Natural killer cell treated with Interleukin-12 subunit alpha and Interleukin-12 subunit beta and Interleukin-15 and Interleukin-18, amount 100 ng/mL, for 72 hours (primary cell): ENCODE measurements around the gene GPATCH8. TPM values are rescaled to one million over a fixed set of nuclear protein-coding genes. Genes with fewer than 3 reads are reported as not detected.

Source experiments
- ATAC-seq, 2 donors: fragments of 150-1000 bp; cut with Tn5 transposase in 1 of 2; sonication (Bioruptor Pico), chemical (Tn5 transposase) in 1 of 2; 2 replicates each; pipeline ENCODE4 v1.10.0; 2021
- DNase-seq: peaks from one replicate; pipeline ENCODE4 v3.0.0; 2022; ENCODE audit warnings: low spot score
- H3K27ac Mint-ChIP-seq, 2 donors: 1 replicate in 1 of 2; 2 replicates in 1 of 2; pipeline ENCODE4 v1.8.0; 2022; ENCODE audit warnings: mixed read lengths in 2 of 2, mild to moderate bottlenecking in 1 of 2, moderate library complexity in 1 of 2
- H3K27me3 Mint-ChIP-seq, 2 donors: 1 replicate in 1 of 2; 2 replicates in 1 of 2; pipeline ENCODE4 v1.8.0; 2022; ENCODE audit warnings: mixed read lengths in 2 of 2
- H3K36me3 Mint-ChIP-seq: one replicate; pipeline ENCODE4 v1.8.0; 2022; ENCODE audit warnings: mixed read lengths
- H3K4me1 Mint-ChIP-seq, 2 donors: 1 replicate in 1 of 2; 2 replicates in 1 of 2; pipeline ENCODE4 v1.8.0; 2022; ENCODE audit warnings: low read depth in 2 of 2, mixed read lengths in 2 of 2, mild to moderate bottlenecking in 1 of 2
- H3K4me3 Mint-ChIP-seq: one replicate; pipeline ENCODE4 v1.8.0; 2022; ENCODE audit warnings: mixed read lengths
- H3K9me3 Mint-ChIP-seq: 2 replicates; pipeline ENCODE4 v1.8.0; 2022; ENCODE audit warnings: mixed read lengths
- total RNA-seq, 2 donors: library from RNA; stranded (reverse); gene quantifications; one replicate each; pipeline ENCODE4 v1.2.3, GENCODE V29; 2022

GPATCH8 gene
- total RNA-seq, 2 donors from 2014 or later, result 61.1 to 68.3 TPM

- ATAC-seq (no peak), DNase-seq (no peak)
- Mint-ChIP-seq H3K36me3 (peaks cover 9% of the 10 kb centered on the region), H3K27ac (peak overlapping the region in 1 of 2 donors; percentile 36), H3K27me3 (no peaks in the 10 kb centered on the region), H3K4me1 (peaks cover 26 to 36% of the 10 kb centered on the region in 2 donors), H3K9me3 (no peaks in the 10 kb centered on the region), H3K4me3 (no peak overlapping the region)
These were observed 39.2 kb downstream of the GPATCH8 start for GRCh38 chr17:44464037-44464436.

GRCh38 chr17:44451832-44452231 is 51.4 kb downstream of the GPATCH8 start:
- ATAC-seq (no peak), DNase-seq (no peak)
- no peaks in the 10 kb centered on the region for H3K27me3 Mint-ChIP-seq
- peaks cover 19 to 20% of the 10 kb centered on the region in 2 donors for H3K4me1 Mint-ChIP-seq
- H3K27ac Mint-ChIP-seq, result peak overlapping the region; percentile 9 to 17
- no peak overlapping the region for H3K4me3 Mint-ChIP-seq
- H3K36me3 Mint-ChIP-seq, result no peaks in the 10 kb centered on the region
- H3K9me3 Mint-ChIP-seq, result no peaks in the 10 kb centered on the region

- Mint-ChIP-seq H3K4me3 (no peak overlapping the region), H3K4me1 (peaks cover 19 to 26% of the 10 kb centered on the region in 2 donors), H3K27ac (peak overlapping the region; percentile 9 to 17), H3K9me3 (no peaks in the 10 kb centered on the region), H3K36me3 (no peaks in the 10 kb centered on the region), H3K27me3 (no peaks in the 10 kb centered on the region)
- no peak for ATAC-seq
- DNase-seq, result no peak
These were observed 52.1 kb downstream of the GPATCH8 start for GRCh38 chr17:44451016-44451627.

- Mint-ChIP-seq H3K27ac (no peak overlapping the region), H3K4me3 (no peak overlapping the region), H3K9me3 (no peaks in the 10 kb centered on the region), H3K4me1 (peaks cover 18 to 35% of the 10 kb centered on the region in 2 donors), H3K36me3 (no peaks in the 10 kb centered on the region), H3K27me3 (no peaks in the 10 kb centered on the region)
- ATAC-seq (no peak), DNase-seq (no peak)
These were observed 54.8 kb downstream of the GPATCH8 start for GRCh38 chr17:44448412-44448811.

DNA sequence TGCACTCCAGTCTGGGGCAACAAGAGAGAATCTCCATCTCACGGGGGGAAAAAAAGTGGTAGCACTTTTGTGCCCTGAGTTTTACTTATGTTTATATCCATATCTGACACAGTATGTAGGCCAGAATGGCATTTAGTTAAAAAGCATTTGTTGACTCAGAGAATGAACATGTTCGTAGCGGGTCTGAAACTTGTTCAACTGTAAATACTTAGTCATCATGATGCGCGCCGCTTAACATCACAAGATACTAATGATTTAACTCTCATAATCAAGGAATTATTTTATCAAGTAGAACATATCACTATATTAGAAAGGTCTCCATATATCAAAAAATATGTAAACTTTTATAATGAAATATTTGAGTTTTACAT is 58.5 kb downstream of the GPATCH8 start:
- H3K27me3 Mint-ChIP-seq, result no peaks in the 10 kb centered on the region
- DNase-seq, result no peak
- no peak overlapping the region for H3K4me3 Mint-ChIP-seq
- no peak for ATAC-seq
- H3K36me3 Mint-ChIP-seq, result no peaks in the 10 kb centered on the region
- H3K27ac Mint-ChIP-seq, result peak overlapping the region; percentile 44 to 67
- H3K4me1 Mint-ChIP-seq, result peaks cover 21 to 31% of the 10 kb centered on the region in 2 donors
- no peaks in the 10 kb centered on the region for H3K9me3 Mint-ChIP-seq

DNA sequence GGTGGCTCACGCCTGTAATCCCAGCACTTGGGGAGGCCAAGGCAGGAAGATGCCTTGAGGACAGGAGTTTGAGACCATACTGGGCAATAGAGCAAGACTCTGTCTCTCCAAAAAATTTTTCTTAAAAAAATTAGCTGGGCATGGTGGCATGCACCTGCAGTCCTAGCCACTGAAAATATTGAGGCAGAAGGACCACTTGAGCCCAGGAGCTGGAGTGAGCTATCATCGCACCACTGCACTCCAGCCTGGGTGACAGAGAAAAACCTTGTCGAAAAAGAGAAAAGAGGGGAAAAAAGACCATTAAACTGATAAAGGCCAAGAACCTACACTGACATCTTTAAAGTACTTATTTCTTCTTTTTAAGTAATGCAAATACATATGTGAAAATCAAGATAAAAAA is 60.4 kb downstream of the GPATCH8 start:
- H3K9me3 Mint-ChIP-seq, result no peaks in the 10 kb centered on the region
- no peak overlapping the region for H3K4me3 Mint-ChIP-seq
- no peak for ATAC-seq
- peaks cover 34 to 43% of the 10 kb centered on the region in 2 donors for H3K4me1 Mint-ChIP-seq
- peaks cover 5% of the 10 kb centered on the region for H3K36me3 Mint-ChIP-seq
- no peak overlapping the region for H3K27ac Mint-ChIP-seq
- no peak for DNase-seq
- no peaks in the 10 kb centered on the region for H3K27me3 Mint-ChIP-seq

- Mint-ChIP-seq H3K36me3 (peaks cover 12% of the 10 kb centered on the region), H3K27ac (peak overlapping the region; percentile 75 to 94), H3K9me3 (no peaks in the 10 kb centered on the region), H3K4me3 (peak overlapping the region; percentile 74), H3K27me3 (no peaks in the 10 kb centered on the region), H3K4me1 (peaks cover 26 to 42% of the 10 kb centered on the region in 2 donors)
- ATAC-seq (peak; percentile 55 to 74), DNase-seq (no peak)
These were observed 64.0 kb downstream of the GPATCH8 start for GRCh38 chr17:44439168-44439567.

DNA sequence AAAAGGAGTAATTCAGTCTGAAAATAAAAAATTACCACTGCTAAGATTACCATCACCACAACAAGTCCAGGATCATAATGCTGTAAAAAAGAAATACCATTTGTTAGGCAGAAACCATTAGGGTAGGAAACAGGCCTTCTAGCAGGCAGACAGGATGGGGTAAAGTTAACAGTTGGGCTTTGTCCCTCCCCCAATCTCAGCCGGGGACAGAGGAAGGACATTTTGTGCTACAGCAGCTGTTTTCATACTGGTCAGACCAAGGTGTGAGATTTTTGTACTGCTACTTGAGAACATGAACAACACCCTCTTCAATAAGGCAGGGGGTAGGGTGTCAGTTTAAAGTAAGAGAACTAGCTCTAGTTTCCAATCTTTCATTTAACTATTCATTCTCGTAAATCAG is 64.6 kb downstream of the GPATCH8 start:
- peak; percentile 95 to 96 for ATAC-seq
- DNase-seq, result peak; percentile 76
- Mint-ChIP-seq H3K27me3 (no peaks in the 10 kb centered on the region), H3K9me3 (no peaks in the 10 kb centered on the region), H3K27ac (peak overlapping the region; percentile 75 to 94), H3K36me3 (peaks cover 17% of the 10 kb centered on the region), H3K4me3 (peak overlapping the region; percentile 74), H3K4me1 (peaks cover 29 to 43% of the 10 kb centered on the region in 2 donors)

DNA sequence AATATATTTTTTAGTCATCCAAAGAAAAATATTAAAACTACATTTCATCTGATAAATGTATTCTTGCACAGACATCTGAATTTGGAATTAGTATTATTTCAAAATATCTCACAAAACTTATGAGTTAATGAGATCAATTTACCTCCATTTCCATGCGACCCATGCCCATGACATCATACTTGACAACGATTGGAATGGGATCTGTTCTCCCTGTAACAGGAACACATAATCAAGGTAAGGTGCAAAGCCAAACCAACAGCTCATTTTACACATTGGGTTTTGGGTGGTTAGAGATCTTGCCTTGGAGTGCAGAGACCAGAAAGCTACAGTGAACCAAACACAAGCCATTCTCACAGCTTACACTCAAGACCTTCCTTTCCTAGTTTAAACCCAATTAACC is 66.9 kb downstream of the GPATCH8 start:
- Mint-ChIP-seq H3K36me3 (peaks cover 34% of the 10 kb centered on the region), H3K27me3 (no peaks in the 10 kb centered on the region), H3K4me3 (no peak overlapping the region), H3K4me1 (peaks cover 38 to 53% of the 10 kb centered on the region in 2 donors), H3K27ac (no peak overlapping the region), H3K9me3 (no peaks in the 10 kb centered on the region)
- DNase-seq (no peak), ATAC-seq (no peak)

DNA sequence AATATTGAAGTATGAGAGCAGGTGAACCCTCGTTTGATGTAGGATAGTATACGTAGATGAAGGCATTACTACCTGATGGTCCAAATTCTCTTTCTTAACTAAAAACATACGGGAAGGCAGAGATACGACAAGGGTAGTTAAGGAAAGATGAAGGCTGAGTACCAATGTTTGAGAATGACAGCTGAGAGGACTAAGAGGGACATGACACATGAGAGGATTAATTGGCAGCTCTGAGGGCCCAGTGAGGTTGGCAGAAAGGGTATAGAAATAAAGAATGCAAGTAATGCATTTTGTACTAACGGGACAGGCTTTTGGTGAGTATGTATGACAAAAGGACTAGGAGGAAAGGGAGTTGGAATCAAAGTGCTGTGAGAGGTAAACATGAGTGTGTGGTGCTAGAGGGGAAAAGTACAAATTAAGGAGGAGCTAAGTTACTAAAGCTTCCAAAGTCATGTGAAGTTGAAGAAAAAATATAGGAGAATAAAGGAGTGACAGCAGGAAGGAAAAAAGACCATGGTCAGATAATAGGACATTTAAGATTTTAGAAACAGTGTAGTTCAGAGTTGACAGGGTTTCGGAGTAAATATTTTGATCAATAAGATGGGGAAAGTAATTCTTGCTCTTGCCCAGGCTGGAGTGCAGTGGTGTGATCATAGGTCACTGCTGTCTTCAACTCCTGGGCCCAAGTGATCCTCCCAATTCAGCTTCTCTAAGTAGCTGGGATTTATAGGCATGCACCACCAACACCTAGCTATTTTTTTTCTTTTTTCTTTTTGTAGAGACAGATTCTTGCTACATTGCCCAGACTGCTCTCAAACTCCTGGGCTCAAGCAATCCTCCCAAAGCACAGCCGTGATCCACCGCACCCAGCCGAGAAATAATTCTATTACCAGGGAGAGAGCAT is 70.7 kb downstream of the GPATCH8 start:
- H3K36me3 Mint-ChIP-seq, result peaks cover 29% of the 10 kb centered on the region

GRCh38 chr17:44424828-44425461 is 78.3 kb downstream of the GPATCH8 start:
- Mint-ChIP-seq H3K4me3 (no peak overlapping the region), H3K27ac (peak overlapping the region; percentile 11 to 80), H3K27me3 (no peaks in the 10 kb centered on the region), H3K4me1 (peaks cover 20 to 35% of the 10 kb centered on the region in 2 donors), H3K36me3 (no peaks in the 10 kb centered on the region), H3K9me3 (no peaks in the 10 kb centered on the region)
- DNase-seq (no peak), ATAC-seq (no peak)

More for the DNA sequence above, 70.7 kb downstream of the GPATCH8 start:
- peaks cover 13 to 21% of the 10 kb centered on the region in 2 donors for H3K4me1 Mint-ChIP-seq
- H3K4me3 Mint-ChIP-seq, result no peak overlapping the region
- ATAC-seq (no peak), DNase-seq (no peak)
- no peaks in the 10 kb centered on the region for H3K9me3 Mint-ChIP-seq
- no peaks in the 10 kb centered on the region for H3K27me3 Mint-ChIP-seq
- peak overlapping the region in 1 of 2 donors; percentile 24 for H3K27ac Mint-ChIP-seq

DNA sequence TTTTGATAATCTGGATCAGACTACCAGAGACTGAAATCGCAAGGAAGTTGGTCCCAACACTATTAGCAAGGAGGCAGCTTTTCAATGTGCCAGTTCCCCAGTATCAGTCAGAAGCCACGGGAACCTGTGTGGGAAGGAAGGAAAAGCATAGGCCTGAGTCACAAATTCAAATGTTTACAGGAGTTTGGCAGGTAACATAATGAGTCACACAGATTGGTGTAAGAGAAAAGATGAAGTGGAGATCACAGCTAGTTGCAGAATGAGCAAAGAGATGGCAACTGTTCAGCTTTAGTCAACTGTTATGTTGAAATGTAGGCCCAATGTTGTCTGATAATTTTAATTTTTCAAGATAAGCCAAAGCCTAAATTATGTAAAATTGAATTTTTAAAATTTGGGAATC is 85.7 kb downstream of the GPATCH8 start:
- Mint-ChIP-seq H3K36me3 (peaks cover 15% of the 10 kb centered on the region), H3K9me3 (no peaks in the 10 kb centered on the region), H3K27me3 (no peaks in the 10 kb centered on the region), H3K27ac (peak overlapping the region; percentile 78 to 82), H3K4me1 (peaks cover 32 to 34% of the 10 kb centered on the region in 2 donors), H3K4me3 (peak overlapping the region; percentile 76)
- ATAC-seq (peak; percentile 72 to 82), DNase-seq (no peak)

GRCh38 chr17:44416558-44417289 is 86.5 kb downstream of the GPATCH8 start:
- no peaks in the 10 kb centered on the region for H3K9me3 Mint-ChIP-seq
- peak overlapping the region in 1 of 2 donors; percentile 78 for H3K27ac Mint-ChIP-seq
- DNase-seq, result no peak
- H3K4me1 Mint-ChIP-seq, result peaks cover 32 to 33% of the 10 kb centered on the region in 2 donors
- peaks cover 15% of the 10 kb centered on the region for H3K36me3 Mint-ChIP-seq
- H3K4me3 Mint-ChIP-seq, result no peak overlapping the region
- ATAC-seq, result no peak
- H3K27me3 Mint-ChIP-seq, result no peaks in the 10 kb centered on the region
